NCI-H69 (cell line): Measurements from ENCODE around the gene COMMD4.
"Not testable (repeated sequence)": the region's sequence is repeated elsewhere in the genome, so short reads cannot be mapped to it uniquely, and the experiment has no call there.

ENCODE experiments used
- DNase-seq: peaks from one replicate; lab custom pipeline; 2025; lab: John Stamatoyannopoulos, UW

The COMMD4 gene

DNA sequence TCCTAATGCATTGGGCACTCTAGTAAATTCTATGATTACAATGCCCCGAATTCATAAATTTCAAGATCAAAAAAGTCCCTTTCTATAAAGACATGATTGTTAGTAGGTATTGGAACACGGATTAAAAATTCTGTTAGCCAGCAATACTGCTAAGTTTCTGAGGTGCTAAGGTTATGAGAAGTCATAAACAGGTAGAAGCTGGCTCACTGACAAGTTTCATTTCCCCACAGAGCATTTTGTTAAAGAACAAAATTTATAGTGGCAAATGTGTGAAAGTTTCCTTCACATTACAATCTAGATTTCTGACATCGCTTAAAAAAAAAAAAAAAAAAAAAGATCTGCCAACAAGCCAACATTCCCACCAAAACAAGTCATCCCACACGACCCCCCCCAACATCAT, 44.9 kb downstream of the COMMD4 start:
- no peak for DNase-seq

DNA sequence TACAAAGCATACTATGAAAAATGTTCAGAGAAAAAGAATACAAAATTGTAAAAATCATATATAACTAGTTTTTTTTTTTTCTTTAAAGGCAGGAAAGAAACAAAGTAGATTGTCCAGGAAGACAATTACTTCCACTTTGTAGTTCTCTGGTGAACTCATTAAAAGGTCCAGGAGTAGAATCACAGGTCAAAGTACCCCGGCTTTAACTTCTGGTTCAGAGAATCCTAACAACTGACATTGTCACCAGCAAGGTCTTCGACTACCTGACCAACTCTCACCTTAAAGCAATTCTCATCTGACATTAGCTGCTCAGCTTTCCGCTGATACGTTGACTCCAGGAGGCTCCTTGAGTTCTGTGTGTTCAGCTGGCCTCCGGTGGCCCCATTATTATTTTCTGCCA, 48.1 kb downstream of the COMMD4 start:
- DNase-seq = not testable (repeated sequence)
